AML-193 (cell line): ENCODE results near the gene LLGL2.
"Not testable (repeated sequence)": the region's sequence is repeated elsewhere in the genome, so short reads cannot be mapped to it uniquely, and the experiment has no call there.

Experiments used
- DNase-seq, 2 experiments: peaks; one replicate each; lab custom pipeline; 2025; lab: John Stamatoyannopoulos, UW

Gene LLGL2, protein sequence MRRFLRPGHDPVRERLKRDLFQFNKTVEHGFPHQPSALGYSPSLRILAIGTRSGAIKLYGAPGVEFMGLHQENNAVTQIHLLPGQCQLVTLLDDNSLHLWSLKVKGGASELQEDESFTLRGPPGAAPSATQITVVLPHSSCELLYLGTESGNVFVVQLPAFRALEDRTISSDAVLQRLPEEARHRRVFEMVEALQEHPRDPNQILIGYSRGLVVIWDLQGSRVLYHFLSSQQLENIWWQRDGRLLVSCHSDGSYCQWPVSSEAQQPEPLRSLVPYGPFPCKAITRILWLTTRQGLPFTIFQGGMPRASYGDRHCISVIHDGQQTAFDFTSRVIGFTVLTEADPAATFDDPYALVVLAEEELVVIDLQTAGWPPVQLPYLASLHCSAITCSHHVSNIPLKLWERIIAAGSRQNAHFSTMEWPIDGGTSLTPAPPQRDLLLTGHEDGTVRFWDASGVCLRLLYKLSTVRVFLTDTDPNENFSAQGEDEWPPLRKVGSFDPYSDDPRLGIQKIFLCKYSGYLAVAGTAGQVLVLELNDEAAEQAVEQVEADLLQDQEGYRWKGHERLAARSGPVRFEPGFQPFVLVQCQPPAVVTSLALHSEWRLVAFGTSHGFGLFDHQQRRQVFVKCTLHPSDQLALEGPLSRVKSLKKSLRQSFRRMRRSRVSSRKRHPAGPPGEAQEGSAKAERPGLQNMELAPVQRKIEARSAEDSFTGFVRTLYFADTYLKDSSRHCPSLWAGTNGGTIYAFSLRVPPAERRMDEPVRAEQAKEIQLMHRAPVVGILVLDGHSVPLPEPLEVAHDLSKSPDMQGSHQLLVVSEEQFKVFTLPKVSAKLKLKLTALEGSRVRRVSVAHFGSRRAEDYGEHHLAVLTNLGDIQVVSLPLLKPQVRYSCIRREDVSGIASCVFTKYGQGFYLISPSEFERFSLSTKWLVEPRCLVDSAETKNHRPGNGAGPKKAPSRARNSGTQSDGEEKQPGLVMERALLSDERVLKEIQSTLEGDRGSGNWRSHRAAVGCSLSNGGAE

DNA sequence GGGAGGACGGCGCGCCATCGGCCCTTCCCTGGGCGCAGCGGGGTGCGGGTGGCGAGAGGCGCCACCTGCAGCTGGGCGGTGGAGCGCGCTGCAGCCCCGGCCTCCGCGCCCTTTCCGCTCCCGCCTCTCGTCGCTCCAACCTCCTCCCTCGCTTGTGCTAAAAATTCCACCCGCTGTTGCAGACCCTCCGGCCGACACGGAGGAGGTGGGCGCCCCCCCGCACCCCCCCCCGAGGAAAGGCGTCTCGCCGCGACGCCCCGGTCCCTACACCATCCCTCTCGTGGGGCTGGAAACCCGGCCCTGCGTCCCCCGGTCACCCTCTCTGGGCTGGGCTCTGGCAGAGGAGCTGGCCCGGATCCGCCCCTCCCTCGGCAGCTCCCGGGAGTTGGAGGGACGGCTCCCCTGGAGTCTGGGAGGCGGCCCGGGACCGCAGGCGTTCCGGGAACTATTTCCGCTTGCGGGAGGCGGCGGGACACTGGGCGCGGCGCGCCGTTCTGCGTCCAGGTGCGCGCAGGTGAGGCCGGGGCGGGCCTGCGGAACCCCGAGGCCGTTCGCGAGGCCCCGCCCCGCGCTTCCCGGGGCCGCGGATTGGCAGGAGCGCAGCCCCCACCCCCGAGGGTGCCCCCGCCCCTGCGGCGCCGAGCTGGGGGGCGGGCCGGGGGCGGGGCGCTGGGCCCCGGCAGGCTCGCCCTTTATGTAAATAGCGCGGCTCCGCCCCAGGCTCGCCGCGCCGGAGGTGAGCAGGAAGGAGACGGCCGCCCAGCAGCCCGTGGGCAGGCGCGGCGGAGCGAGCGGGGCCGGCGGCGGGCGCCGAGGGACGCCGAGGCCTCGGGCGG lies at the start of gene LLGL2:
LLGL2 (plus strand) TSS at position 728 of the 836 bp plus-strand sequence. CDS start 17,730 bp downstream, outside the sequence.
- DNase-seq: peak; percentile 66 to 77

DNA sequence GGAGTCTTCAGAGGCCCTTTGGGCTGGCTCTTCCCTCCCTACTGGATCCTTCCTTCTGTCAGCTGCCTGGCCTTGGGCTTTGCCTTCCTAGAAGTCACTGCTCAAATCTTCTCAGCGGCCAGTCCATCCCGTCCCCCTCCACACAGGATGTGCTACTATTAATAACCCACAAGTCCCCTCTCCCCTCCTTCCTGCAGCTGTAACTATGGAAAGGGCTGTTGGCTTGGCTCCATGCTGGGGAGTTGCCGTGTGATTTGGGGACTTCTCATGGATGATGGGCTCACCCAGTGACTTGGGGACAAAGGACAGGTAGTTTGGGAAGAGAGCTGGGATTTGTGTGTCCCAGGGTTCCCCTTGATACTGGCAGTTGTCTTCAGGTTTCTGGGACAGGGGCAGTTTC lies 49.6 kb upstream of the LLGL2 start:
- DNase-seq: no peak

DNA sequence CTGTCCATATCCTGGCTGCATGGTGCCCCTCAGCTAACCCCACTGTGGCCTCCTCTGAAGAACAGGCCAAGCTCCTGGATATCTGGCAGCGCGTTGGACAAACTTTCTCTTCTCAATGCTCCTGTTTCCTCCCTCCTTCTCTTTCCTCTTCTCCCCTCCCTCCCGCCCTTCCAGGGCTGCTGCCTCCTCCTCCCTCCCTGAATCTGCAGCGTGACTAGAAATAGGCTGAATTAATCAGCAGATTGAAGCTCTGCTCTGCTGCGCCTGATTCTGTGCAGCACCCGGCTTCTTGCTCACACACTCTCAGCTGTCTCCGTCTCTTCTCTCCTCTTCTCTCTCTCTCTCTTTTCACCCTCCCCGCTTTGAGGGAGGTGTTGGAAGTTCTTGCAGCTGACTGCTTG lies 49.2 kb upstream of the LLGL2 start:
- no peak for DNase-seq

DNA sequence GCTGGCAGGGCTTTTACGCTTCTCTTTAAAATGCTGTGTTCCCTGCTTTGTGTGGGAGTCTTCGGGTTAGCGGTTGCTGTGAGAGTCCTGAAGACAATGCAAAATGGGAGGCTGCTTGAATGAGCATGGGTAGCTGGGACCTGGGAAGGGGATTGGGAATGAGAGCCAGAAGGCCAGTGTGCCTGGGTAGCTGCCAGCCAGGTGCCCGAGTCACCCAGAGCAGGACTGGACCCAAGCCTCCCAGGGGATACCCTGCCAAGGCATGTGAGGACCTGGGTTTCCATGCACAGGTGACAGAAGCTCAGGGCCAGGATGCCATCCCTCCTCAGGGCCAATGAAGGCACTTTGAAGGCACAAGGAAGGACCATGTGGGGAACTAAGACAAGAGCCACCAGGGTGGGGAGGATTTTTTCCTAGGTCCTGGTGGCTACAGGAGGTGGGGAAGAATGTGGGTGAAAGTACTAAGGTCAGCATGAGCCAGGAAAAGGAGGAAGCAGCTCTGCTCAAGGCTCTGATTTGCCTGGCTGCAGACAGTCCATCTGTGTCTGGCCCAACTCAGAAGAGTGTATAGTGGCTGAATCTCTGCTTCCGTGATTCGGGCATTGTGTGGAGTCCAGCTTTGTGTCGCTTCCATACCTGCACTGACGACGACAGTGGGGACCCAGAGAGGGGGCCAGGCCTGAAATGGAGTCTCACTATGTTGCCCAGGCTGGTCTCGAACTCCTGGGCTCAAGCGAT lies 48.6 kb upstream of the LLGL2 start:
- DNase-seq: no peak

DNA sequence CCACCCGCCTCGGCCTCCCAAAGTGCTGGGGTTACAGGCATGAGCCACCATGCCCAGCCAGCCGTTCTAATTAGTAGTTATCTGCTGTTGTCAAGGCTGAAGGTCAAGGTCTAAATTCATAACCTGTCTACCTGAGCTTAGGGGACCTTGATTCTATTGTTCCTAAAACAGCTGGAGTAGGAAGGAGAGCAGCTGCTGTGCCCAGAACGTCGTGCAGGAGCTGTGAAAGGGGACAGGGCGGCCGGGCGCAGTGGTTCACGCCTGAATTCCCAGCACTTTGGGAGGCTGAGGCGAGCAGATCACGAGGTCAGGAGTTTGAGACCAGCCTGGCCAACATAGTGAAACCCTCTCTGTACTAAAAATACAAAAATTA lies 48.0 kb upstream of the LLGL2 start:
- not testable (repeated sequence) for DNase-seq

DNA sequence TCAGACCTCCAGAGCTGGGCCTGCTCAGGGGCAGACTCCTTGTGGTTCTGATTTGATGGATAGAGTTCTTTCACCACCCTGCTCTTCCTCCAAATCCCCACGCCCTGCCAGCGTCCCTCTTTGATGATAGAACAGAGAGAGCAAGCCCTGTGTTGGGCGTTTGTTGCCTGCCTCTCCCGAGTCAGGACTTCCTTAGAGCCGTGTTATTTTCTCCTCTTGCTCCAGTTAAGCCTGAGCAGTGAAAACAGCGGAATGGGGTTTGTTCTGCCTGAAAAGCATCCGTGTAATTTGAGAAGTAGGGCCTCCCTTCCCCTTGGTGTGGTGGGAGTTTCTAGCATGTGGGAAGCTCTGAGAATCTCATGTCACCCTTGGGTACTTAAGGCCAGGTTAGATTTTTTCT lies 47.0 kb upstream of the LLGL2 start:
- DNase-seq: no peak

DNA sequence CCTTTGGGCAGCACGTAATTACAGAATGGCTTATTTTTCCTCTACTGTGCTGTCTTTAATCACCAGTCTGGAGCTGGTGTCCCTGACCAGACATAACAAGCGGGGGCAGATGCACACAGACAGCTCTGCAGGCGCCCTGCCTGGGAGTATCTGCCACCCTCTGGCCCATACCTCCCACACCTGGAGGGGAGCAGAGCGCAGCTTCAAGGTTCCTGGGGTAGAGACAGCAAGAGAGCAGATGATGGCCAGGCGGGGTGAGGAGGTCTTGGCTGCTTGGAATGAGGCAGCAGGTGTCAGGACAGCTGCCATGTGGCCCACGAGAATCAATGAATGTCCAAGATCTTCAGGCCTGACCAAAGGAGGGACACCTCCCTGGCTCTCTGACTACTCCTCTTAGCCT lies 45.2 kb upstream of the LLGL2 start:
- no peak for DNase-seq

DNA sequence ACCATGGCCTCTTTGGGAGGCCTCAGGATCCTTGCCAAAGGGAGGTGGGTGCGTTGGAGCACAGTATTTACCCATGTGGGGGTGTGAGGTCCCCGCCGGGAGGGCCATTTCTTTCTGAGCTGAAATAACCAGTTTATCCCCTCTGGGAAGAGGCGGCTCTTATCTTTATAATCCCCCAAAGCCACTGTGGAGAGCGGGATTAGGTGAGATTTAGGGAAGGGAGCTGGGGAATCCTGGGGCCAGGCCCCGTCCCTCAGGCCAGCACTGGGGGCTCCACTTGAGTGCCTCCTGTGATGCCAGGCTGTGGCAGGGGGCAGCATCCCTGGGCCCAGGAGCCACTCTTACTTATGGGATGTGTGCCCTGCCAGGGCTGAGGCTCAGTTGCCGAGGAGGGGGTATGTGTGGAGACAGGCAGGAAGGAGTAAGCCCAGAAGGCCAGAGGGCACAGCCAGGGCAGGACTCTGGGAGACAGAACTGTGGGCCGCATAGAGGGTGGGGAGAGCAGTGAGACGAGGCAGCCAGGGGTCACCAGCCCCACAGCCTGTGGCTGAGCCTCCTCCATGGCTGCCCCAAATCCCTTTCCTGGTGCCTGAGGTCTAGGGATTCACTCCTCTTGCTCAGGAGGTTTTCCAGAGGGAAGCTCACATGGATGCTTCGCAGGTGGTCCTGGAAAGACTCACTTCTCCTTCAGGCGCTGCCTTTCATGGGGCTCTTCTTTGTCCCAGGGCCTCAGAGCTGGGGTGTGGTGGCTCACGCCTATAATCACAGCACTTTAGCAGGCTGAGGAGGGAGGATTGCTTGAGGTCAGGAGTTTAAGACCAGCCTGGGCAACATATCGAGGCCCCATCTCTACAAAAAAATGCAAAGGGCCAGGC lies 44.1 kb upstream of the LLGL2 start:
- no peak for DNase-seq

DNA sequence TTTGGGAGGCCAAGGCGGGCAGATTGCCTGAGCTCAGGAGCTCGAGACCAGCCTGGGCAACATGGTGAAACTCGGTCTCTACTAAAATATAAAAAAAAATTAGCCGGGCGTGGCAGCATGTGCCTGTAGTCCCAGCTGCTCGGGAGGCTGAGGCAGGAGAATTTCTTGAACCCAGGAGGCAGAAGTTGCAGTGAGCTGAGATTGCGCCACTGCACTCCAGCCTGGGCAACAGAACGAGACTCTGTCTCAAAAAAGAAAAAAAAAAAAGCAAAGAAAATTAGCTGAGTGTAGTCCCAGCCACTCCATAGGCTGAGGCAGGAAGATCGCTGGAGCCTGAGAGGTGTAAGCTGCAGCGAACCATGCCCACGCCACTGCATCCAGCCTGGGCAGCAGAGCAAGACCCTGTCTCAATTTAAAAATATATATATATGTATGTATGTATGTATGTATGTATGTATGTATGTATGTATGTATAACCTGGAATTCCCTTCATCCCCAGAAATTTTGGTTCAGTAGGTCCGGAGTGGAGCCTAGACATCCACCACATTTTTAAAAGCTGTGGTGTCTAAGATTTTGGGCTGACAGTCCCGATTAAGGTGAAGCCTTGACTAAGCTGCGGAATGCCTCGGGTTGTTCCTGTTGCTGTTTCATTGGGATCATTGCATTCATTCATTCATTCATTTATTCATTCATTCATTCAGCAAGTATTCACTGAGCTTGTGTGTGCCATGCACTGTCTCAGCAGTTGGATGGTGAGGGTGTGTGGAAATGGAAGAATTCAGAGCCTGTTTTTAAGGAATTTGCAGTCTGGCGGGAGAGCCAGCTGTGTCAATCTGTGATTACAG lies 43.2 kb upstream of the LLGL2 start:
- DNase-seq: no peak

DNA sequence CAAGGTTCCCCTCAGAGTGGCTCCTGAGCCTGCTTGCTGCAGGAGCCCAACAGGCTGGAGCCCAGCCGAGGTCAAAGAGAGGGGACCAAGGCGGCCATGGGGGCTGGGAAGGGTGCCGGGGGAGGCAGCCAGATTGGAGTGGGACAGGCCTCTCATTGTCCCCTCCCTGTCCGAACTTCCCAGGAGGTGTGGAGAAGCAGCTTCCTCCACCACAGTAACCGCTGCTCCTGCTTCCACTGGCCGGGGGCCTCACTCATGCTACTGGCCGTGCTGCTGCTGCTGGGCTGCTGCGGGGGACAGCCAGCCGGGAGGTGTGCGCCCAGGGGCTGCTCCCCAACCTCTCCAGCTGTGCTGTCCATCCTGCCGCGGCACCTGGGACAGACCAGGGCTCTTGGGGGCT lies 39.8 kb upstream of the LLGL2 start:
- no peak for DNase-seq

DNA sequence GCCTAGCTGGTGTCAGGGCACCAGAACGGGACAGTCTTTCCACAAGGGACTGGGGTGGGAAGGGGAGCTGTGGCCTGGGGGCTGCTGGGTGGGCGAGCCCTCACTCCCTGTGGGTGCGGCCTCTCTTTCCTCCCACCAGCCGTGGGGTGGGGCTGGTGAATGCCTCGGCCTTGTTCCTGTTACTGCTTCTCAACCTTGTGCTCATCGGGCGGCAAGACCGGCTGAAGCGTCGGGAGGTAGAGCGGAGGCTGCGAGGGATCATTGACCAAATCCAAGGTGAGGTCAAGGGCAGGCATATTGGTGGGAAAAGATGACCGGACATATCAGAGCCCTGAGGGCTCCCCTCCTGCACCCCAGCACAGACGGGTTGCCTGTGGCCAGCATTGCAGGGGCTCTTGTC lies 39.3 kb upstream of the LLGL2 start:
- no peak for DNase-seq

DNA sequence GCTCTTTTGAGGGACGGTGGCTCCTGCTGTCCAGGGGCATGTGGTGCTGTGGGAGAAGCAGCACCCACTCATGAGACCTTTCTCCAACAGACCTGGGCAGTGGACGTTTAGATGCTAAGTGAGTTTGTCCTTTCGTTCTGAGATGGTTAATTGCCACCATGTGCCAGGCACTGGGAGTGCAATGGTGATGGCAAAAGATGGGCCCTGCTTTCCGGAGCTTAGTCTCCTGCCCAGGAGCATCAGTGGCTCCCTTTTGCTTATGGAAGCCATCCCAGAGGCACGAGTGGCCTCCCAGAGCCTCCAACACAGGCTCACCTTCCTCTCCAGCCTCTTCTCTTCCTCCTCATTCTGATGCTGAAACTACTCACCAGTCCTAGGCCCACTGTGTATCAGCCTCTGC lies 38.5 kb upstream of the LLGL2 start:
- no peak for DNase-seq

DNA sequence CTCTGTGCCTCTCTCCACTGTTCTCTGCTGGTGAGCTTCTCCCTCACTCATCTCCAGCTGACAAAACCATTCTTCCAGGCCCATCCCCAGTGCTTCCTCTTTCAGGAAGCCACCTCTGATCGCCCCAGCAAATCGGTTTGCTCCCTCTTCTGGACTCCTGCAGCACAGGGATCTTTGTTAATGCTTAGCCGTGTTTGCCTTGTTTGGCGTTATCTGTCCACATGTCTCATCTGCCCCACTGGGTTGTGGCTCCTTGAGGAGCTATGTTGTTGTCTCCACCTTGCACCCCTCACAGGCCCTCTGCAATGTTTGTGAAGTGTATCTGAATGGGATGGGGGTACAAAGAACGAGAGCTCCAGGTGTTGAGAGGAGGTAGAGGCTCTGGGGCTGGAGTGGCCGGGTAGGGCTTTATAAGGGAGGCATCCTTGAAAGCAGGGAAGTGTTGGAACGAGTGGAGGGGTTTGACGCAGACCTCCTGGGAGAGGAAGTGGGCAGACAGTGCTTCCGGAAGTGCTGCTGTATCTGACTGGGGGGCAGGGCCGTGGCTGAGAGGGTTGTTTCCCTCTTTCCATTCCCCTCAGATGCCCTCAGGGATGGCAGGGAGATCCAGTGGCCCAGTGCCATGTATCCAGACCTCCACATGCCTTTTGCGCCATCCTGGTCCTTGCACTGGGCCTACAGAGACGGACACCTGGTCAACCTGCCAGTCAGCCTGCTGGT lies 38.0 kb upstream of the LLGL2 start:
- peak; percentile 80 to 87 for DNase-seq

DNA sequence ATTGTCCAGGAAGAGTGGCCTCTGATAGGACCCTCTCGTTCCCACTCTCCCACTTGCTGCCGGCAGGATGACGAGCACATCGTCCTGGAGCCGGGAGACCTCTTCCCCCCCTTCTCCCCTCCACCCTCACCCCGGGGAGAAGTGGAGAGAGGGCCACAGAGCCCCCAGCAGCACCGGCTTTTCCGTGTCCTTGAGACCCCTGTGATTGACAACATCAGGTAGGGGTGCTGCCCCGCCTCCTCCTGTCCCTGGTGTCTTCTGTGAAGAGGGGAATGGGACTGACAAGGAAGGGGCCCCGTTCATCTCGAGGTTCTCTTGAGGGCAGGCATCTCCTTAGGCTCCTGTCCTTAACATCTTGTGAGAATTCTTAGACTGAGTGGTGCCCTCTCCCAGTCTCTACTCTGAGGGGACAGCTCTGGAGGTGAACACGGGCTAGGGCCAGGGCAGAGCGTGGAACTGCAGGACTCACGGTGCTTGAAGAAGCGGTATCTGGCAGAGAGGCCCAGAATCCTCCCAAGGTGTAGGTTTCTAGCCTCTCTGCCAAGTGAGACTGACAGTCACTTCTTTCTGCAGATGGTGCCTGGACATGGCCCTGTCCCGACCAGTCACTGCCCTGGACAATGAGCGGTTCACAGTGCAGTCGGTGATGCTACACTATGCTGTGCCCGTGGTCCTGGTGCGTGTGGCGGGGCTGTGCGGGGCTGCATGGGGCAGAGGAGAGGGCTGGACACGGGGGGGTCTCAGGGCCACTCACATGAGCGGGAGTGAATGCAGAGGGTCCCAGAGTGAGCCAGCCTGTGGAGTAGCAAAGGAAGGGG lies 36.6 kb upstream of the LLGL2 start:
- DNase-seq: no peak

DNA sequence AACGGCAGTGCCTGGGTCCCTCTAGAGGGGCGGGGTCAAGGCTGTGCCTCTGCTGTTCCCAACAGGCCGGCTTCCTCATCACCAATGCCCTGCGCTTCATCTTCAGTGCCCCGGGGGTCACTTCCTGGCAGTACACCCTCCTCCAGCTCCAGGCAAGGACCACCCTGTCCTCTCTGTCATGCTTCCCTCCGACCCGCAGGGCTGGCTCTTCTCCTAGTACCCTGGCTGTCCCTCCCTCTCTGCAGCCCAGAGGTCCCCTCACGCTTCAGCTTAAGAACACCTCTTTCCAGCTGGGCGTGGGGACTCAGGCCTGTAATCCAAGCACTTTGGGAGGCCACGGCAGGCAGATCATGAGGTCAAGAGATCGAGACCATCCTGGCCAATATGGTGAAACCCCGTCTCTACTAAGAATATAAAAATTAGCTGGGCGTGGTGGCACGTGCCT lies 36.0 kb upstream of the LLGL2 start:
- no peak for DNase-seq

DNA sequence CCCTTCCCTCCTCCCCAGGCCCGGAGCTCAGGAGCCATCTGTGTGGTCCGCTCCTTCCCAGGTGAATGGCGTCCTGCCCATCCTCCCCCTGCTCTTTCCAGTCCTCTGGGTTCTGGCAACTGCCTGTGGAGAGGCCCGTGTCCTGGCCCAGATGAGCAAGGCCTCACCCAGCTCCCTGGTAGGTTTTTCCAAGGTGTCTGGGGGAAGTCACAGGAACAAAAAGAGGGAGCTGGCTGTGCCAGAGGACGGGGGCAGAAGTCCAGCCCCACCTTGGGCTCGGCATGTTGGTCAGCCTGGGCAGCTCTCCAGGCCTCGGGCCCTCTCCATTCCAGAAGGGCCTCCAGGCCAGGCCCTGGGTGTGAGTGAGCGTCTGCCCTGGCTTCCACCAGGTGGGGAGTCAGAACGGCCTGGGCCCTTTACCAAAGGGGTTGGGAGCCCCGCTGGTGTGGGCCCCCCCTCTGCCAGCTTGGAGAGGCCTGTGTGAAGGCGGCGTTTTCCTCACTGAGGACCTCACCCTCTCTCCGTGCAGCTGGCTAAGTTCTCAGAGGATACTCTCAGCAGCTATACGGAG lies 35.2 kb upstream of the LLGL2 start:
- no peak for DNase-seq

DNA sequence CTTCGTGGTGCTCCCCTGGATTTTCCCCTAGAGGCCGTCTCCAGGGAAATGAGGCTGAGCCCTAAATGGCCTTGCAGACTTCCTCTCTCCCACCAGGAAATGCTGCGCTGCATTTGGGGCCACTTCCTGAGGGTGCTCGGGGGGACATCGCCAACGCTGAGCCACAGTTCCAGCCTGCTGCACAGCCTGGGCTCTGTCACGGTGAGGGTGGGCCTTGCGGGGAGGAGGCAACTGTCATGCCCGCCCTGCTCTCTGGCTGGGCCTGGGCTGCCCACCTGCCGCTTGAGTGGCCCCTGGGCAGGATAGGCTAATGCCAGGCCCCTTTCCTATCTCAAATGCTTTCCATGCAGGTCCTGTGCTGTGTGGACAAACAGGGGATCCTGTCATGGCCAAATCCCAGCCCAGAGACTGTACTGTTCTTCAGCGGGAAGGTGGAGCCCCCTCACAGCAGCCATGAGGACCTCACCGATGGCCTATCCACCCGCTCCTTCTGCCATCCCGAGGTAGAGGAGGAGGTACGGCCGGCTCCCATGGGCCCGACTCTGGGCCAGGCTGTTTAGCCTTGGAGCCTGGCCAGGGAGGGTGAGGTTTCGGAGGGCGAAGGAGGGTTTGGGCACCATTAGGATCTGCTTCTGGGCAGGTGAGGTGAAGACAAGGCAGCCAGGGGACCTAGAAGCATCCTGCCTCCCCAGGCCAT lies 34.4 kb upstream of the LLGL2 start:
- DNase-seq: no peak
